ENCODE results near the gene ST6GALNAC5.

The ST6GALNAC5 gene

GRCh38 chr1:77040826-77041225 is 173.5 kb downstream of the ST6GALNAC5 start:
- no peak overlapping the region for H3K4me3 ChIP-seq (ENCODE audit: control insufficient read depth in 1 of 7, extremely low read depth in 1 of 7, insufficient read depth in 4 of 7, low read depth in 2 of 7, low read length in 6 of 7)
- no peak overlapping the region for H3K27ac ChIP-seq (ENCODE audit: insufficient read depth in 1 of 2, low read depth in 1 of 2, low read length in 2 of 2, poor library complexity in 1 of 2, severe bottlenecking in 2 of 2)
- no peaks in the 10 kb centered on the region for H3K27me3 ChIP-seq (replicated peaks in 2 of 5; ENCODE audit: control insufficient read depth in 4 of 5, insufficient read depth in 5 of 5, low read length in 4 of 5)
- H3K36me3 ChIP-seq (ENCODE audit: control insufficient read depth in 4 of 4, insufficient read depth in 4 of 4, low read length in 3 of 4) = no peaks in the 10 kb centered on the region
- ChIA-PET POLR2A (no interaction called here), CTCF (no interaction called here)
- peak; percentile 2 to 74 (median 68) for DNase-seq
- no peaks in the 10 kb centered on the region for H3K4me1 ChIP-seq (ENCODE audit: control extremely low read depth in 1 of 4, control insufficient read depth in 4 of 4, insufficient read depth in 4 of 4, low read length in 3 of 4)
- H3K9me3 ChIP-seq (ENCODE audit: control extremely low read depth in 1 of 5, control insufficient read depth in 4 of 5, insufficient read depth in 2 of 5, low read depth in 1 of 5, low read length in 4 of 5) = peaks cover 0 to 3% (median 0%) of the 10 kb centered on the region in 5 experiments
- 10% methylated on average over 3 of the region's 3 CpGs for WGBS (ENCODE audit: insufficient coverage)

- POLR2A ChIA-PET = no interaction called here
- CTCF ChIA-PET = no interaction called here
- DNase-seq = no peak
Measured at GRCh38 chr1:77044133-77044849, 177.0 kb downstream of the ST6GALNAC5 start.

GRCh38 chr1:77047575-77047974 is 180.3 kb downstream of the ST6GALNAC5 start:
- ChIA-PET CTCF (interaction anchor here (0.9 kb wide), 1 partner anchor 11 kb away, joined by 5 read pairs; no protein-coding TSS in a partner anchor), POLR2A (no interaction called here)
- no peak for DNase-seq
- Histone ChIP-seq H3K27me3 (replicated peaks in 2 of 5; ENCODE audit: control insufficient read depth in 4 of 5, insufficient read depth in 5 of 5, low read length in 4 of 5) (no peaks in the 10 kb centered on the region), H3K4me1 (ENCODE audit: control extremely low read depth in 1 of 4, control insufficient read depth in 4 of 4, insufficient read depth in 4 of 4, low read length in 3 of 4) (peaks cover 2 to 25% (median 14%) of the 10 kb centered on the region in 4 experiments), H3K9me3 (ENCODE audit: control extremely low read depth in 1 of 5, control insufficient read depth in 4 of 5, insufficient read depth in 2 of 5, low read depth in 1 of 5, low read length in 4 of 5) (no peaks in the 10 kb centered on the region), H3K27ac (ENCODE audit: insufficient read depth in 1 of 2, low read depth in 1 of 2, low read length in 2 of 2, poor library complexity in 1 of 2, severe bottlenecking in 2 of 2) (no peak overlapping the region), H3K36me3 (ENCODE audit: control insufficient read depth in 4 of 4, insufficient read depth in 4 of 4, low read length in 3 of 4) (no peaks in the 10 kb centered on the region), H3K4me3 (ENCODE audit: control insufficient read depth in 1 of 7, extremely low read depth in 1 of 7, insufficient read depth in 4 of 7, low read depth in 2 of 7, low read length in 6 of 7) (peak overlapping the region in 1 of 7 experiments; percentile 53)
- no CpG with 5 or more reads among the region's 1 CpG for WGBS (ENCODE audit: insufficient coverage)

More at GRCh38 chr1:77044133-77044849, 177.0 kb downstream of the ST6GALNAC5 start:
- peaks cover 2 to 25% (median 14%) of the 10 kb centered on the region in 4 experiments for H3K4me1 ChIP-seq (ENCODE audit: control extremely low read depth in 1 of 4, control insufficient read depth in 4 of 4, insufficient read depth in 4 of 4, low read length in 3 of 4)
- no peaks in the 10 kb centered on the region for H3K27me3 ChIP-seq (replicated peaks in 2 of 5; ENCODE audit: control insufficient read depth in 4 of 5, insufficient read depth in 5 of 5, low read length in 4 of 5)
- no peaks in the 10 kb centered on the region for H3K9me3 ChIP-seq (ENCODE audit: control extremely low read depth in 1 of 5, control insufficient read depth in 4 of 5, insufficient read depth in 2 of 5, low read depth in 1 of 5, low read length in 4 of 5)
- no peaks in the 10 kb centered on the region for H3K36me3 ChIP-seq (ENCODE audit: control insufficient read depth in 4 of 4, insufficient read depth in 4 of 4, low read length in 3 of 4)
- no peak overlapping the region for H3K4me3 ChIP-seq (ENCODE audit: control insufficient read depth in 1 of 7, extremely low read depth in 1 of 7, insufficient read depth in 4 of 7, low read depth in 2 of 7, low read length in 6 of 7)
- H3K27ac ChIP-seq (ENCODE audit: insufficient read depth in 1 of 2, low read depth in 1 of 2, low read length in 2 of 2, poor library complexity in 1 of 2, severe bottlenecking in 2 of 2) = no peak overlapping the region
- 98% methylated on average over 17 of the region's 20 CpGs for WGBS (ENCODE audit: insufficient coverage)

- ChIA-PET CTCF (interaction anchor here (0.9 to 1.0 kb wide), 2 partner anchors 11 to 17 kb away, joined by 3 to 5 read pairs; no protein-coding TSS in a partner anchor), POLR2A (no interaction called here)
- H3K27ac ChIP-seq (ENCODE audit: insufficient read depth in 1 of 2, low read depth in 1 of 2, low read length in 2 of 2, poor library complexity in 1 of 2, severe bottlenecking in 2 of 2) = no peak overlapping the region
- H3K9me3 ChIP-seq (ENCODE audit: control extremely low read depth in 1 of 5, control insufficient read depth in 4 of 5, insufficient read depth in 2 of 5, low read depth in 1 of 5, low read length in 4 of 5) = no peaks in the 10 kb centered on the region
- DNase-seq = peak; percentile 23 to 84 (median 79)
- peak overlapping the region in 2 of 7 experiments; percentile 34 to 53 for H3K4me3 ChIP-seq (ENCODE audit: control insufficient read depth in 1 of 7, extremely low read depth in 1 of 7, insufficient read depth in 4 of 7, low read depth in 2 of 7, low read length in 6 of 7)
- no peaks in the 10 kb centered on the region for H3K27me3 ChIP-seq (replicated peaks in 2 of 5; ENCODE audit: control insufficient read depth in 4 of 5, insufficient read depth in 5 of 5, low read length in 4 of 5)
- H3K36me3 ChIP-seq (ENCODE audit: control insufficient read depth in 4 of 4, insufficient read depth in 4 of 4, low read length in 3 of 4) = no peaks in the 10 kb centered on the region
- no CpG with 5 or more reads among the region's 3 CpGs for WGBS (ENCODE audit: insufficient coverage)
- peaks cover 2 to 25% (median 14%) of the 10 kb centered on the region in 4 experiments for H3K4me1 ChIP-seq (ENCODE audit: control extremely low read depth in 1 of 4, control insufficient read depth in 4 of 4, insufficient read depth in 4 of 4, low read length in 3 of 4)
Measured at GRCh38 chr1:77047978-77048614, 180.8 kb downstream of the ST6GALNAC5 start.

- CTCF ChIA-PET = interaction anchor here (0.9 to 1.0 kb wide), 2 partner anchors 10 to 17 kb away, joined by 3 to 5 read pairs; no protein-coding TSS in a partner anchor
- no peak for DNase-seq
- Histone ChIP-seq H3K4me3 (ENCODE audit: control insufficient read depth in 1 of 7, extremely low read depth in 1 of 7, insufficient read depth in 4 of 7, low read depth in 2 of 7, low read length in 6 of 7) (no peak overlapping the region), H3K36me3 (ENCODE audit: control insufficient read depth in 4 of 4, insufficient read depth in 4 of 4, low read length in 3 of 4) (no peaks in the 10 kb centered on the region), H3K27me3 (replicated peaks in 2 of 5; ENCODE audit: control insufficient read depth in 4 of 5, insufficient read depth in 5 of 5, low read length in 4 of 5) (no peaks in the 10 kb centered on the region), H3K27ac (ENCODE audit: insufficient read depth in 1 of 2, low read depth in 1 of 2, low read length in 2 of 2, poor library complexity in 1 of 2, severe bottlenecking in 2 of 2) (no peak overlapping the region), H3K4me1 (ENCODE audit: control extremely low read depth in 1 of 4, control insufficient read depth in 4 of 4, insufficient read depth in 4 of 4, low read length in 3 of 4) (peaks cover 2 to 25% (median 14%) of the 10 kb centered on the region in 4 experiments), H3K9me3 (ENCODE audit: control extremely low read depth in 1 of 5, control insufficient read depth in 4 of 5, insufficient read depth in 2 of 5, low read depth in 1 of 5, low read length in 4 of 5) (no peaks in the 10 kb centered on the region)
- no CpG with 5 or more reads among the region's 1 CpG for WGBS (ENCODE audit: insufficient coverage)
- POLR2A ChIA-PET = no interaction called here
Measured at GRCh38 chr1:77048615-77049005, 181.3 kb downstream of the ST6GALNAC5 start.

GRCh38 chr1:77051425-77051824 is 184.1 kb downstream of the ST6GALNAC5 start:
- CTCF ChIA-PET = no interaction called here
- Histone ChIP-seq H3K36me3 (ENCODE audit: control insufficient read depth in 4 of 4, insufficient read depth in 4 of 4, low read length in 3 of 4) (no peaks in the 10 kb centered on the region), H3K4me3 (ENCODE audit: control insufficient read depth in 1 of 7, extremely low read depth in 1 of 7, insufficient read depth in 4 of 7, low read depth in 2 of 7, low read length in 6 of 7) (no peak overlapping the region), H3K4me1 (ENCODE audit: control extremely low read depth in 1 of 4, control insufficient read depth in 4 of 4, insufficient read depth in 4 of 4, low read length in 3 of 4) (peaks cover 2 to 25% (median 14%) of the 10 kb centered on the region in 4 experiments), H3K9me3 (ENCODE audit: control extremely low read depth in 1 of 5, control insufficient read depth in 4 of 5, insufficient read depth in 2 of 5, low read depth in 1 of 5, low read length in 4 of 5) (no peaks in the 10 kb centered on the region), H3K27ac (ENCODE audit: insufficient read depth in 1 of 2, low read depth in 1 of 2, low read length in 2 of 2, poor library complexity in 1 of 2, severe bottlenecking in 2 of 2) (no peak overlapping the region), H3K27me3 (replicated peaks in 2 of 5; ENCODE audit: control insufficient read depth in 4 of 5, insufficient read depth in 5 of 5, low read length in 4 of 5) (no peaks in the 10 kb centered on the region)
- 100% methylated on average over 1 of the region's 1 CpG for WGBS (ENCODE audit: insufficient coverage)
- POLR2A ChIA-PET = no interaction called here
- DNase-seq = no peak

GRCh38 chr1:77056525-77056924 is 189.2 kb downstream of the ST6GALNAC5 start:
- POLR2A ChIA-PET = no interaction called here
- Histone ChIP-seq H3K4me1 (ENCODE audit: control extremely low read depth in 1 of 4, control insufficient read depth in 4 of 4, insufficient read depth in 4 of 4, low read length in 3 of 4) (peaks cover 2 to 26% (median 13%) of the 10 kb centered on the region in 4 experiments), H3K4me3 (ENCODE audit: control insufficient read depth in 1 of 7, extremely low read depth in 1 of 7, insufficient read depth in 4 of 7, low read depth in 2 of 7, low read length in 6 of 7) (no peak overlapping the region), H3K9me3 (ENCODE audit: control extremely low read depth in 1 of 5, control insufficient read depth in 4 of 5, insufficient read depth in 2 of 5, low read depth in 1 of 5, low read length in 4 of 5) (no peaks in the 10 kb centered on the region), H3K27ac (ENCODE audit: insufficient read depth in 1 of 2, low read depth in 1 of 2, low read length in 2 of 2, poor library complexity in 1 of 2, severe bottlenecking in 2 of 2) (no peak overlapping the region), H3K36me3 (ENCODE audit: control insufficient read depth in 4 of 4, insufficient read depth in 4 of 4, low read length in 3 of 4) (no peaks in the 10 kb centered on the region), H3K27me3 (replicated peaks in 2 of 5; ENCODE audit: control insufficient read depth in 4 of 5, insufficient read depth in 5 of 5, low read length in 4 of 5) (no peaks in the 10 kb centered on the region)
- CTCF ChIA-PET = no interaction called here
- DNase-seq = no peak
- WGBS (ENCODE audit: insufficient coverage) = 99% methylated on average over 7 of the region's 7 CpGs

Measured in common myeloid progenitor, CD34-positive (primary cell).